Measurements from ENCODE around the gene IGFL1. TPM values are rescaled to one million over a fixed set of nuclear protein-coding genes. Genes with fewer than 3 reads are reported as not detected.
"Not testable (repeated sequence)": the region's sequence is repeated elsewhere in the genome, so short reads cannot be mapped to it uniquely, and the experiment has no call there.

The IGFL1 gene
- total RNA-seq, 1 donor from 2014 or later: not detected

DNA sequence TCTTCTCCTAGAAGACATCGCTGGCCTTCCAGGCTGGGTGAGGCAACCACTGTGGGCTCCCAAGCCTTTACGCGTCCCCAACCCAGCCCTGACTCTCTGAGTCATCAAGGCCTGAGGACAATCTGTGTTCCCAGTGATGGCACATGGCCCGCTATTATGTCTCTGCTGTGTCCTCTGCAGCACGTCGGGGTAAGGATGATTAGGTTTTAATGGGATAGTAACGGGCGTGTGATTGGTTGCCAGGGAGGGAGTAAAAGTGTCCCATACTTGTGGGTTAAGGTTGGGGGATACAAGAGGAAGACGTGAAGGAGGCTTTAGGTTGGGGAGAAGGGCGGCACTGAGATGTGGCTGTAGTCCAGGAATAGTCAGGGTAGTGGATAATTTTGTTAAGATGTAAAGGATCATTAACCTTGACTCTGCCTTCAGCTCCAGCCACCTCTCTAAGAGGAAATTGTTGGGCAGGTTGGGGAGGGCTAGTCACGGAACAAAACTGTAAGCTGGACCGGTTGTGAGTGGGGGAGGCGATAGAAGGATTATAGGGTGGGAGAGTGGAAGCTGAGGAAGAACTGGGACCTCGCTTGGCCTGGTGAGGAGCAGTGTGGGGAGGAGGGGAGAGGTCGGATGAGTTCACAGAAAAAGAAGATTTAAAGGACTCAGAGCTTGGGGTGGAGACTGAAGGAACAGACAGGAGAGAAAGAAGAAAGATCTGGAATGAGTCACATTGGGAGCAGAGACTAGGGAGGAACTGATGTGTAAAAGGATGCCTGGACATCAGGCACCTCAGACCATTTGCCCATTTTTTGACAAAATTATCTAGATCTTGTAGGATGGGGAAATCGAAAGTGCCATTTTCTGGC, 27.9 kb upstream of the IGFL1 start:
- intact Hi-C loops (cut with micrococcal nuclease): no loop called here

DNA sequence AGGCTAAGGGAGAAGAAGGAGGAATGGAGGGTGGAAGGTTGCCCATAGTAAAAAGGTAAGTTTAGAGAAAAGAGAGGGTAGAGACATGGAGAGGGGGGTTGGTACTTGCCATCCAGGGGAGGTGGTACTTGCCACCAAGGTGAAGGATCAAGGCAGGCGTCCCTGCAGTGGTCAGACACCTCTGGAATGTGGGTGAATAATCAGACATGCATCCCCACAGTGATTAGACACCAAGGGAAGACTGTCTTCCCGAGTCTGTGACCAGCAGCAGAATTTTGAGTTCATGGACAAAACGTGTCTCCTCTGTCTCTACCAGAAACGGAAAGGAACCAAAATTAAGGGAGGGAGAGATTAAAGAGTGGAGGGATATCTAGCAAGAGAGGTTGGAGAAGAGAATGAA, 27.1 kb upstream of the IGFL1 start:
- intact Hi-C loops (cut with micrococcal nuclease): no loop called here

DNA sequence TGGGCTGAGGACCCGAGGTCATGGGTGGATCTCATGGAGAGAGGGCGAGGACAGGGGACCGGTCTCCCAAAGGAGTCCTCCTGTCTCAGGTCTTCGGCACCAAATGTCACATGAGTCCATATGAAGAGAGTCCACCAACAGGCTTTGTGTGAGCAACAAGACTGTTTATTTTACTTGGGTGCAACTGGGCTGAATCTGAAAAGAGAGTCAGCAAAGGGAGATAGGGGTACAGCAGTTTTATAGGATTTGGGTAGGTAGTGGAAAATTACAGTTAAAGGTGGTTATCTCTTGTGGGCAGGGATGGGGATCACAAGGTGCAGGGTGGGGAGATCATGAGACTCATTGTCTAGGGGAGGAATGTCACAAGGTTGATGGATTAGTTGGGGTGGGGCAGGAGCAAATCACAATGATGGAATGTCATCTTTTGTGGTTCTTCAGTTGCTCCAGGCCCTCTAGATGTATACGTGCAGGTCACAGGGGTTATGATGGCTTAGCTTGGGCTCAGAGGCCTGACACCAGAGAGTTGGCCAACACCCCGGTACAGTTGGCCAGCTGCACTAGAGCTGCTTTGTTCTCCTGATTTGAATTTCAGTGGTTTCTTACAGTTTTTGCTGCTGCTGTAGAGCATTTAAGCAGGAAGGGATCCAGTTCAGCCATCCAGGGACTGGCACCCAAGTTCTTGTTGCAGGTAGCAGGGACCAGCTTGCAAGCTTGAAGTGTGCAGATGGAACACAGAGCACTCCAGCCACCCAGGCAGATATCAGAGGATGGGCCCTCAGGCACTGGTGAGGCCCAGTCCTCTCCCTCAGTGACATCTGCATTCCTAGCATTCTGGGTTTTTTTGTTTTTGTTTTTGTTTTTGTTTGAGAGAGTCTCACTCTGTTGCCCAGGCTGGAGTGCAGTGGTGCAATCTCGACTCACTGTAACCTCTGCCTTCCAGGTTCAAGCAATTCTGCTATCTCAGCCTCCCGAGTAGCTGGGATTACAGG, 26.4 kb upstream of the IGFL1 start:
- intact Hi-C loops (cut with micrococcal nuclease): no loop called here

DNA sequence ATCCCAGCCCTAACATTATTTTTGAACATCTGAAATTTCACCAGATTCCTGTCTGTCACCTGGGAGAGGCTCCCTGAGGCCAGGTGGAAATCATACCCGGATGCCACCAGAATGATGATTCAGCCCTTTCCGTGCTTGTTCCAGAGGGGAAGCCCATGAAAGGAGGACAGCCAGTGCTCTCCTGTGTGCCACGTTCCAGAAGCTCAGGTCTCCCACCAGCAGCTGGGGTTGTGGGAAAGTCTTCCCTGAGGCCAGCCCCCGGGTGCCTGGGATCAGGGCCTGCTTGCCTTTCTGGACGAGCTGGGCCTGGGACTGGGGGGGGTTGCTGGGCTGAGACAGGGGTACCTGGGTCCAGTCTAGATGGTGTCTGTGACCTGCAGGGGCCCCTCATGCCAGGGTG, 25.5 kb upstream of the IGFL1 start:
- intact Hi-C loops (cut with micrococcal nuclease): no loop called here

DNA sequence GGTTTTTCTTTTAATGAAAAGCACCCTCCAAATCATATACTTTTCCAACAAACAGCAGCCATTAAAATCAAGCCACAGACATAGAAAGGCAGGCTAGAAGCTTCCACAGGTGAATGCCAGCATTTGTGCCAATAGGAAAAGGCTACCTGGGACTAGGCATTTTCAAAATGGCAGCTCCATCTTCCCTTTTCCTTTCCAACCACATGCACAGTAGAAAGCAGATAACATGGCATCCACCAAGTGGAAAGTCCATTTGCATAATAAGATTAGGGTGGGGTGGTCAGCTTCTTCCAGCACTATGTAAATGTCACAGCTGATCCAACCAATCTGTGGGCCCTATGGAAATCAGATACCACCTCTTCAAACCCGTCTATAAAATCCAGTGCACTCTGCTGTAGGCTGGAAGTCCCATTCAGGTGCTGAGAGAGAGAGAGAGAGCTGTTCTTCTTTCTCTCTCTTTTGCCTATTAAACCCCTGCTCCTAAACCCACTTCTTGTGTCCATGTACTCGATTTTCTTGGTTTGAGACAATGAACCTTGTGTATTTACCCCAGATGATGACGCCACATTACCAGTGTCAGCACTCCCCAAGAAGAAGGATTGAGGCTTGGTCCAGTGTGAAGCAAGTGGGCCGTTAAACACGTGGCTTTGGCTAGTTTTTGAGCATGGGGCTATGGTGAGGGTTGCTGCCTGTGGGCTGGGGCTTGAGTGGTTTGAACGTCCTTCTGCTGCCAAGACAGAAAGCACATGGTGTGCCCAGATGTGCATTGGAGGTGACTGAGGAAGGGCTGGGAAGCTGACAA, 24.2 kb upstream of the IGFL1 start:
- intact Hi-C loops (cut with micrococcal nuclease): no loop called here

DNA sequence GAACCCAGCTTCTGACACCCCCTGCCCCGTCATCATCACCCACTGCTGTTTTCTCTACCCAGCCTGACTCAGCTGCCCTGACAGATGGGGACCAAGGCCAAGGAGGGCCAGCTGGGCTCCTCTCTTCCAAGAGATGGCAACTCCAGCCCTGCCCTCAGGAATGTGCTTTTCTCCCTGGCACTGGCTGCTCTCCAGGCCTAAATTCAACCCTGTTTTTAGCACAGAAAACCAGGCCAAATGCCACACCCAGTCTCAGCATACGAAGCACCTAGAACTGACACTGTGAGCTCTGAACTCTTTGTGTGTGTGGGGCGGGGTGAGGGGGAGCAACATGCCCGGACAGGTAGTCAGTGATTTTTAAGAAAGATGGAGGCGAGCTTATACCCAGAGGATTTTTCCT, 23.4 kb upstream of the IGFL1 start:
- intact Hi-C loops (cut with micrococcal nuclease): no loop called here

DNA sequence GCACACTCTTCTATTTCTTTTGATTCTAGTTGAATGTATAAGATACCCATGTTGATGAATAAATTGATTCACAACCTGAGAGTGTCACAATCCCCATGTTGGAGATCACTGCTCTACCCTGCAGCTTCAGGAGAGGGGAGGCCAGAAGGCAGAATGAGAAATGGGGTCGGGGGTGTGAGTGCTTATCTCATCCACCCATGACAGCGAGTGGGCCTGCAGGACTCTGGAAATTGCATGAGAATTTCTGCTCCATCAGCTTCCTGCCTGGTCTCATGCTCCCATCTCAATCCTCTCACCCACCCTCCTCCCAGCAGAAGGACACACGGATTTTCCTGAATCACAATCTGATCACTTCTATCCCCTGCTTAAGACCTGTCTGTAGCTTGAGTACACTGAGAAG, 22.9 kb upstream of the IGFL1 start:
- intact Hi-C loops (cut with micrococcal nuclease): no loop called here

DNA sequence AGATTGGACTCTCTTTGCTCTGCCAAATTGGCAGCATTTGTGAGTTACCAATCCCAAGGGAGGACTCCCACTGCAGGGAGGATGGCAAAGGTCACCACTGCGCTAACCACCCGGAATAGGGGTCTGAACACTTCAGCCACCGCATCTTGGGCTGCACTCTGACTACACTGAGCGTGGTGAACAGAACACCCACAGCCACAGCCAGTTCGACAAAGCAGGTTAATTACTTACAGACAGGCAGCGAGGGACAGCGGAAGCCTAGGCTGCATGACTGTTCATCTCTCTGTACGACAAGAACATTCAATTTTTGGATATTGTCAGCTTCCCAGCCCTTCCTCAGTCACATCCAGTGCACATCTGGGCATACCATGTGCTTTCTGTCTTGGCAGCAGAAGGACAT, 21.7 kb upstream of the IGFL1 start:
- intact Hi-C loops (cut with micrococcal nuclease): not testable (repeated sequence)

DNA sequence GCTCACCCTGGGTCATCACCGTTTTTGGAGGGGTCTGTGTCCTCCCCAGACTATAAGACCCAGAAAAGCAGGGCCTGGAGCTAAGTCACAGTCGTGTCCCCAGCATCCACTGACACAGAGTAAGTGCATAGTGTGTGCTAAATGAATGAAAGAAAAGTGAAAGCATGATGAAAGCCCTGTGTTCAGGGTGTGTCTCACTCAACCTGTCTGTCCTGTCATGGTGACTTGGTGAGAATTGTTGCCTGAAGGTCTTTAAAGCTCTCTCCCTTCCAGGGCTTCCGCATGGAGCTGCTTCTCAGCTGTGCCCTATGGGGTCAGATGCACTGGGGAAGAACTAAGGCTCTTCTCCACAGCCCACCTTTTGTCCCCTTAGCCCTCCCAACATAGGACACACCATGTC, 20.5 kb upstream of the IGFL1 start:
- intact Hi-C loops (cut with micrococcal nuclease): no loop called here

DNA sequence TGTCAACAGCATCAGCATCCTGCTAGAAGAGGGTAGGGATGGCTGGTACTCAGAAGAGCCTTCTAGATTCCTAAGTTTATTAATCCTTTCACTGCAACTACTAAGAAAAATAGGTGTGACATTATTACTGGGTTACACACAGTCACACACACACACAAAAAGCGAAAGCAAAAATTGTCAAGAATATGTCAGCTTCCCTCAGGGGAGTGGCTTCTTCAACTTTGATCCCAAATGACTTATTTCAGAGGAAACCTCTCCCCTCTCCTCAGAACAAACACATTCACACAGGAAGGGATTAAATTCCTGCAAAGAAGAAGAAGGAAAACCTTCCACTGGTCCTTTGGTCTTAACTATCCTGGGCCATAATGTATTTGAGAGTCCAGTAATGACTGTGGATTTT, 20.1 kb upstream of the IGFL1 start:
- intact Hi-C loops (cut with micrococcal nuclease): no loop called here

DNA sequence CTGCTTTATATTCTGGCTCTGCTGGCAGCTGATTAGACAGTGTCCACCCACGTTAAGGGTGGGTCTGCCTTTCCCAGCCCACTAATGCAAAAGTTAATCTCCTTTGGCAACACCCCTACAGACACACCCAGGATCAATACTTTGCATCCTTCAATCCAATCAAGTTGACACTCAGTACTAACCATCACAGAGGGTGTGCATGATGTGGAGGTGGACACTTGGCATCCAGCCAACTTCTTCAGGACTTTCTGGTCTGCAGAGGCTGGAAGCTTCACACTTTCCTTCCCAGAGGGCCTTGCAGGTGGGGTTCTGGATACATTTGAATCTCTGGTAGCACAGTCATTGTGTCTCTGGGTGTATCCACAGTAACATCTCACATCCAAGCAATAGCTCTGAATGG, 18.9 kb upstream of the IGFL1 start:
- intact Hi-C loops (cut with micrococcal nuclease): no loop called here

DNA sequence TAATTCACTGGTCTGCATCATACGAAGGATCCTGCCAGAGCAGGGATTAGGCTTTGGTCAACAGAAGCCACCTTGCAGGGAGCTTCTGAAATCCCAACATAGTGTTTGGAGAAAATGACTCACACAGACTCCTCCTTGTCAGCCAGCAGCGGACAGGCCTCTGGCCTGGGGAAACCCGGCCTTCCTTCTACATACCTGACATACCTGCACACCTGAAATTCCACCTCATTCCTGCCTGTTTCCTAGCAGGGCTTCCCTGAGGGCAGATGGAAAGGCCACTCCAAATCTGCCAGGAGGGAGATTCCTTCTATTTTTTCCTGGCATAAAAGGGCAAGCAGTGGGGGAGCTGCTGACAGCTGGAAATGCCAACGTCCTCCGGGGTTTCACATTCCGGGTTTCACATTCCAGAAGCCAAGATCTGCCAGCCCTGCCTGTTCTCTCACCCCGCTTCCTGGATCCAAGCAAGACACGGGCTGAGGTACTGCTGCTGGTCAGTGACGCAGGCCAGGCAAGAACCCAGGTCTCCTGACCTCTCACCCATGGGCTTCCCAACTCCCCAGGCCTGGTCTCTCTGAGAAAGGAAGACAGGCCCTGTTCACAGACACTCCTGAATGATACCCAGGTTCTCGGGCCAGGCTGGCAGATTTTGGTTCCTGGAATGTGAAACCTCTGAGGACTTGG, 18.2 kb upstream of the IGFL1 start:
- intact Hi-C loops (cut with micrococcal nuclease): no loop called here

DNA sequence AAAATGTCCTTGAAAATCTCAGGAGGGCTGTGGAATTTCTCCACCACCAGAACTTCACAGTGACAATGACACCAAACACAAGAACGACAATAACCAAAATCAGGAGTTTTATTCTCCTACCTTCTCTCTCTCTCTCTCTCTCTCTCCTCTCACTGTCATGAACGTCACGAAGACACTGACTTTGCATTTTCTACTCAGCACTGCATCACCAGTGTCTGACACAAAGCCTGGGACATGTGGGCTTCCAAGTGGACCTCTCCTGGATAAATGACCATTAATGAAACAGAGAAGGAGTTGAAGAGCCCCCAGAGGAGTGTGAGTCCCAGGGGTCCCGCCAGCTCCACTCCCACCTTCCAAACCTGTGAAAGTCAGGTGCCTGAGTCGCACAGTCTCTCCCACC, 16.9 kb upstream of the IGFL1 start:
- intact Hi-C loops (cut with micrococcal nuclease): not testable (repeated sequence)

DNA sequence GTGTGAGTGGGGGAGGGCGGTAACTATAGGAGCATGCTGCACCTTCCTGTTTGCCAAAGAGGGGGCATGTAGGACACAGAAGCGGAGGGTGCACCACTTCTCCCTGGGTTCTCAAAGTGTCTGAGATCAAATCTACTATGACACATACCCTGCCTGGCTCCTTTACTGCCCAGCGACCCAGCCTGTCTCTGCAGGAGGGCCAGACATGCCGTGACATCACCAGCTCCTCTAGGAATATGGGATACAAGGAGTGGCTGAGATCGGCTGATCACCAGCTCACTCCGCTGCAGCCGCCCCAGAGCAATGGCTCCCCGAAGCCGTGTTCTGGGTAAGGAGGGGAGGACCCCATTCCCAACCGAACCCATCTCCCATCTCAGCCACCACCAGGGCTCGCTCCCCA, 16.4 kb upstream of the IGFL1 start:
- intact Hi-C loops (cut with micrococcal nuclease): no loop called here

DNA sequence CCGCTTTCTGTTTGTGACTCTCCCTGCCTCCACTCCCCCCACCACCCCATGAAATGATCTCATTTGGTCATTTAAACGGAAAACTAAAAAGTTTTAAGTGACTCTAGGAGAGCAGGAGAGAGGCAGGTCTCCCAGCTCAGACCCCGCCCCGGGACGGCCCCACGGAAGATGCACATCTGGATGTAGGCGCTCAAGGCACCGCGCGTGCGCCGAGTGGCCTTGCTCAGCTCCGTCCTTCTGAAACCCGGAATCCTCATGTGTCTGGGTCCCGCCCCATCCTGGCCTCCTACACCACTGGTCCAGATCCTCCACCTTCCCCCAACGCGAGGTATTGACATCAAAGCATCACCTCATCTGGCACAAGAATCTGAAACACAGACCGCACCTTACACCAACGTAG, 15.7 kb upstream of the IGFL1 start:
- intact Hi-C loops (cut with micrococcal nuclease): no loop called here

DNA sequence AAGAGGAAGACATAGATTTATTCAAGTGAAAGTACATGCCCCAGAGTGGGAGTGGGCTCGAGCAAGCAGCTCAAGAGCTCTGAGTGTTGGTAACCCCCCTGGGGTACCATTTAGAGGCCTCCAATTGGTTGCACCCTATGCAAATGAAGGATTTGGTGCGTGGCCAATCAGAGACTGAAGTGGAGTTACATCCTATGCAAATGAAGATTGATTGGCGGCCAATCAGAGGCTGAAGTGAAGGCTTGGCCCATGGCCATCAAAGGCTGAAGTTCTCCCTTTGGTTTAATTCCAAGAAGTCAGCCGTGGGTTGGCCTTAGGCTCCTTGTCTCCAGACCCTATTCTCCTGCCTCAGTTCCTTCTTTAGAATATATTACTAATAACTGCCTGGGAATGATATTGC, 12.9 kb upstream of the IGFL1 start:
- intact Hi-C loops (cut with micrococcal nuclease): no loop called here

DNA sequence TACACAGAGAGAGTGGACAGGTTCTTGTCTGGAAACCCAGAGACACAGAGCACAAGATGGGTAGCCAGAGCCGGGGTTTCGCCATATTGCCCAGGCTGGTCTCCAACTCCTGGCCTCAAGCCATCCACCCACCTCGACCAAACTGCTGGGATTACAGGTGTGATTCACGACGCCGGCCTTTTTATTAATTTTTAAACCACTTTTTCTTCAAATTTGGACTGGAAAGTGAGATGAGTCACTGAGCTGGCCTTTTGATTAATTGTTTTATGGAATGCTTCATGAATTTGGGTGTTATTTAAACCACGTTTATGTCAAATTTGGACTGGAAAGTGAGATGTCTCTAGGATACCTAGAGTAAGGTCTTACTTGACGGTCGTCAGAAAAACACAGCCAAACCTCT, 12.1 kb upstream of the IGFL1 start:
- intact Hi-C loops (cut with micrococcal nuclease): no loop called here

DNA sequence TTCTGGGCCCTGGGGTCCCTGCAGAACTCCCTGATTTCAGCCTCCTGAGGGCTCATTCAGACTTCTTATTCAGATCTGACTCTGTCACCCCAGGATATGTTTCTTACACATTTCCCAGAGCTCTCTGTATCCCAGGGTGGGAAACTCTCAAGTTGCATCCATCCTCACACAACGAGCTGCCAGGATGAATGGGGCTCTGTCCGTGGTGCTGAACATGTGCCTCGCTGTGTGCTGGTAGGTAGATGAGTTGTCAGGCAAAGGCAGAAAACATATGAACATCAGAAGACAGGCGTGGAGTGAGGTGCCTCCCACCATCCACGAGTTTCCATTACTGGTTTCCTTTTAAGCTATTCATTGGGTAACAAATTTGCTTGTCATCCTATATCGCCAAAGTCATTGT, 11.4 kb upstream of the IGFL1 start:
- intact Hi-C loops (cut with micrococcal nuclease): no loop called here

DNA sequence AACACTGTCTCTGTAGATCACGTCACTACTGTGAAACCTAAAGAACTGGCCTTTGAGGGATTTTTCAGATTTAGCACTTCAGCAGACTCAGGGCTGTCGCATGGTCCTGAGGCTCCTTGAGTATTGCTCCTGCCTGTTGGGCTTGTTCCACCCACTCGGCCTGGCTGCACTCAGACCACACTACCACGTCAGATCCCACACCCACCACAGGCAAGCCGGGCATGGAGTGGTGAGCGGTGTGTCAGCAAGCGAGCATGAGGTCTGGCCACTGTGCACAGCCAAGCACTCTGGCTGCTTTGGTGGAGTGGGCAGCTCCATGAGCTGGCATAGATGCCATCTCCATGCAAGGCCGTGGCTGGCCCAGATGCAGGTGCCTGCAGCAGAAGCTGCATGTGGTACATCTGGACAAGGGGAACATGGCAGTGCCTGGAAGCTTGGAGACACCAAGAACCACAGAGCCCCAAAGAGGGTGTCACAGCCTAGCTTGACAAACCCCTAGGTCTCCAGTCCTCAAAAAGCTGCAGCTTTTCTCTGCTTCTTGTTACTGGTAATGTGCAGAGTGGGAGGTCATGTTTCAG, 9.4 kb upstream of the IGFL1 start:
- intact Hi-C loops (cut with micrococcal nuclease): no loop called here

DNA sequence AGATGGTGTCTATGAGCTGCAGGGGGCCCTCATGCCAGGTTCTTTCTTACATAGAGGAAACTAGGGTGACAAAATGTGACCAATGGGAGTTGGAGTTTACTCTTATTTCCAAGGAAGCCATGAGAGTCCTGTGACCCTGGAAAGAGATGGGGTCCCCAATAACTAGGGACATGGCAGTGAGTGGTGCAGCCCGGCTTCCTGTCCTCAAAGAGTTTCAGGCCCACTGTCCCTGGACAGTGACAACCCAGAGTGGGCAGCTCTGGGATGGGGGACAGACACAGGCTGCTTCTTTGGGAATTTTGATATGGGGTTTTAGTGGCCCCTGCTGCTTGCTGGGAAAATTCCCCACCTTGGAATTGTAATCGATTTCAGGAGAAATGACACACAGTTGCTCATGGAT, 8.4 kb upstream of the IGFL1 start:
- intact Hi-C loops (cut with micrococcal nuclease): no loop called here
